Astrocyte (in vitro differentiated cells and primary cell): ENCODE measurements around the gene DHCR7. TPM values are rescaled to one million over a fixed set of nuclear protein-coding genes. Genes with fewer than 3 reads are reported as not detected.

Experiments used
- DNase-seq: peaks from one replicate; pipeline ENCODE4 v3.0.0-alpha.2; 2010; ENCODE audit warnings: low read depth
- FAIRE-seq: peaks from 2 replicates; lab custom pipeline; 2011; peaks lifted over from hg19 to GRCh38; lab: Jason Lieb, UNC
- H2AFZ ChIP-seq: 2 replicates; pipeline ENCODE4 v1.6.0; 2012; ENCODE audit warnings: low read depth, low read length, inconsistent platforms
- H3K27ac ChIP-seq: 2 replicates; pipeline ENCODE4 v1.5.1; 2011; ENCODE audit warnings: low read depth, low read length, inconsistent platforms
- H3K27me3 ChIP-seq: 2 replicates; pipeline ENCODE4 v1.6.0; 2011; ENCODE audit warnings: low read length, inconsistent platforms; ENCODE audit not compliant: insufficient read depth
- H3K36me3 ChIP-seq: 2 replicates; pipeline ENCODE4 v1.5.1; 2011; ENCODE audit warnings: low read length, inconsistent platforms; ENCODE audit not compliant: insufficient read depth
- H3K4me1 ChIP-seq: 2 replicates; pipeline ENCODE4 v1.5.1; 2011; ENCODE audit warnings: low read length, inconsistent platforms; ENCODE audit not compliant: insufficient read depth
- H3K4me2 ChIP-seq: 2 replicates; pipeline ENCODE4 v1.6.0; 2012; ENCODE audit warnings: low read length, inconsistent platforms
- H3K4me3 ChIP-seq: 2 replicates; pipeline ENCODE4 v1.5.1; 2011; ENCODE audit warnings: low read depth, mild to moderate bottlenecking, low read length, inconsistent platforms; ENCODE audit not compliant: insufficient read depth
- H3K79me2 ChIP-seq: 2 replicates; pipeline ENCODE4 v1.6.0; 2012; ENCODE audit warnings: mild to moderate bottlenecking, low read length, inconsistent platforms; ENCODE audit not compliant: insufficient read depth
- H3K9ac ChIP-seq: 2 replicates; pipeline ENCODE4 v1.6.0; 2012; ENCODE audit warnings: mild to moderate bottlenecking, low read length, inconsistent platforms
- H3K9me3 ChIP-seq: 2 replicates; pipeline ENCODE4 v1.5.1; 2012; ENCODE audit warnings: low read depth, mild to moderate bottlenecking, low read length, inconsistent platforms; ENCODE audit not compliant: insufficient read depth
- H4K20me1 ChIP-seq: 2 replicates; pipeline ENCODE4 v1.6.0; 2012; ENCODE audit warnings: low read length, inconsistent platforms; ENCODE audit not compliant: insufficient read depth
- H3K27ac Mint-ChIP-seq: one replicate; pipeline ENCODE4 v1.8.0; 2021; ENCODE audit warnings: mild to moderate bottlenecking, mixed read lengths; ENCODE audit not compliant: unreplicated experiment
- H3K27me3 Mint-ChIP-seq: one replicate; pipeline ENCODE4 v1.8.0; 2021; ENCODE audit warnings: low read depth, mixed read lengths; ENCODE audit not compliant: unreplicated experiment
- H3K36me3 Mint-ChIP-seq: one replicate; pipeline ENCODE4 v1.8.0; 2021; ENCODE audit warnings: low read depth, mixed read lengths; ENCODE audit not compliant: unreplicated experiment
- H3K4me1 Mint-ChIP-seq: one replicate; pipeline ENCODE4 v1.8.0; 2021; ENCODE audit warnings: low read depth, mixed read lengths; ENCODE audit not compliant: unreplicated experiment
- H3K4me3 Mint-ChIP-seq: one replicate; pipeline ENCODE4 v1.8.0; 2021; ENCODE audit warnings: mild to moderate bottlenecking, moderate library complexity, mixed read lengths; ENCODE audit not compliant: unreplicated experiment
- H3K9me3 Mint-ChIP-seq: one replicate; pipeline ENCODE4 v1.8.0; 2021; ENCODE audit warnings: mild to moderate bottlenecking, mixed read lengths; ENCODE audit not compliant: unreplicated experiment
- CTCF ChIP-seq: IDR thresholded peaks from 2 replicates; pipeline ENCODE4 v1.5.1; 2011; ENCODE audit warnings: low read depth, mild to moderate bottlenecking, inconsistent platforms, low read length, moderate library complexity; ENCODE audit not compliant: insufficient read depth
- EZH2 ChIP-seq: IDR thresholded peaks from 2 replicates; pipeline ENCODE4 v1.6.1; 2012; ENCODE audit warnings: mild to moderate bottlenecking, low read length, inconsistent platforms; ENCODE audit not compliant: insufficient read depth
- total RNA-seq: library from RNA; stranded (reverse); gene quantifications from 2 replicates; pipeline ENCODE4 v1.2.1, GENCODE V29; 2021

Gene DHCR7
- total RNA-seq, 1 donor from 2014 or later: 92.8 TPM

DNA sequence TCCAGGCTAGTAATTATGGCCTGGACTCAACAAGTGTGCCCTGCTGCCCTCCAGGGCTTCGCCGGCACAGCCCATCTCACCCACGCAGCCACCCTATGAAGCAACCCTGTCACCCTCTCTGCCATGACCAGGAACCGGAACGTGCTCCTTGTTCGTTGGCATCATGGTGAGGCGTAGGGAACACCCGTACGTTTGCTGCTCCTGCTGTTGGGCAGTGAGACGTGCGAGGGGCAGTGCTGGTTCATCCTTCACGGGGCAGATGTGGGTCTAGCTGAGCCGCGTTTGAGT is 25.5 kb upstream of the DHCR7 start:
- H3K9me3 Mint-ChIP-seq: peaks cover 6% of the 10 kb centered on the region
- H3K4me1 Mint-ChIP-seq: no peaks in the 10 kb centered on the region
- no peaks in the 10 kb centered on the region for H3K79me2 ChIP-seq
- no peak overlapping the region for H3K4me3 Mint-ChIP-seq
- no peaks in the 10 kb centered on the region for H4K20me1 ChIP-seq
- no peaks in the 10 kb centered on the region for H3K27me3 ChIP-seq
- H3K27ac Mint-ChIP-seq: no peak overlapping the region
- H3K36me3 Mint-ChIP-seq: peaks cover 21% of the 10 kb centered on the region
- no peak overlapping the region for H3K27ac ChIP-seq
- peaks cover 2% of the 10 kb centered on the region for H3K36me3 ChIP-seq
- no peak for FAIRE-seq
- no peak overlapping the region for H3K4me3 ChIP-seq
- no peak overlapping the region for H3K4me2 ChIP-seq
- H3K9me3 ChIP-seq: no peaks in the 10 kb centered on the region
- TF ChIP-seq CTCF (no peak), EZH2 (no peak)
- no peaks in the 10 kb centered on the region for H3K27me3 Mint-ChIP-seq
- no peak overlapping the region for H3K9ac ChIP-seq
- H3K4me1 ChIP-seq: no peaks in the 10 kb centered on the region
- no peak for DNase-seq
- H2AFZ ChIP-seq: no peak overlapping the region

DNA sequence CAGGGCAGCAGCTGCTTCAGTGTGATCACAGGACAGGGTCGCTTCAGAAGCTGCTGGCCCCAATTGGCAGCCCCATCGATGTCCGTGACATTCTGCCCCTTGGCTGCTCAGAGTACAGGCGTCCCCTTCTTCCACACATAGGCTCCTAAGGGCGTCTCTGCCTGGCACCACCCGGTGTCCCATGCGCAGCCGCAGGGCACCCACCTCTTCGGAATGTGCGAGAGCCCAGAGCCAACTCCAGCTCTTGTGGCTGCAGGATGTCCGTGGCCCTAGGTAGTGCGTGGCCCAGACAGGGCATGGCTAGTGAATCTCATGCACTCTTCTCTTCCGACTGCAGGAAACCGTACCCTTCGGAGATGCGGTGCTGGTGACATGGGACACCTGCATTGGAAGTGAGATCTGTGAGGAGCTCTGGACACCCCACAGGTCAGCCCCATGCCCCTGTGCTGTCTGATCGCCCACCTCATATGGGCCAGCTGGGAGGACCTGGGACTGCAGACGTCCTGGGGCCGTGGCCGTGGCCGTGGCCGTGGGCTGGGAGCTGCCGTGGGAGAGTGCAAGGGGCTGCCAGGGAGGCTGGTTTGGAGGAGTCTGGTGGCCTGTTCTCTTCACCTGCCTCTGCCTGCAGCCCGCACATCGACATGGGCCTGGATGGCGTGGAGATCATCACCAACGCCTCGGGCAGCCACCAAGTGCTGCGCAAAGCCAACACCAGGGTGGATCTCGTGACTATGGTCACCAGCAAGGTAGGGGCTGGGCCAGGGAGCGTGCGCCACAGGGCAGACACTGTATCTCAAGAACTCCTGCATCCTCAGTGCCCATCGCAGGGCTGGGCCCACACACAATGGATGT is 25.0 kb upstream of the DHCR7 start:
- no peak for FAIRE-seq

More for the DNA sequence above, 25.0 kb upstream of the DHCR7 start:
- Histone ChIP-seq H3K4me2 (no peak overlapping the region), H2AFZ (no peak overlapping the region), H3K27ac (no peak overlapping the region), H3K79me2 (no peaks in the 10 kb centered on the region), H3K4me3 (no peak overlapping the region), H3K9me3 (no peaks in the 10 kb centered on the region), H3K4me1 (no peaks in the 10 kb centered on the region), H3K36me3 (peaks cover 2% of the 10 kb centered on the region), H3K27me3 (no peaks in the 10 kb centered on the region), H4K20me1 (no peaks in the 10 kb centered on the region), H3K9ac (no peak overlapping the region)
- no peak overlapping the region for H3K27ac Mint-ChIP-seq
- no peak overlapping the region for H3K4me3 Mint-ChIP-seq
- H3K36me3 Mint-ChIP-seq: peaks cover 23% of the 10 kb centered on the region
- no peaks in the 10 kb centered on the region for H3K27me3 Mint-ChIP-seq
- DNase-seq: no peak
- no peaks in the 10 kb centered on the region for H3K4me1 Mint-ChIP-seq
- peaks cover 6% of the 10 kb centered on the region for H3K9me3 Mint-ChIP-seq
- no peak for TF ChIP-seq EZH2
- no peak for TF ChIP-seq CTCF
